Liver (tissue), 3 donors: ENCODE measurements around the gene UBE2D3.

ENCODE experiments used
- ATF3 ChIP-seq: IDR thresholded peaks from 2 replicates; pipeline ENCODE4 v1.6.1; 2016; ENCODE audit warnings: antibody characterized with exemption
- CTCF ChIP-seq: fragments of 150-350 bp; IDR thresholded peaks from 2 replicates; pipeline ENCODE4 v1.5.1; 2017; ENCODE audit warnings: improper control_type of control experiment, low read depth, low read length; ENCODE audit not compliant: missing input control
- HNF4A ChIP-seq, 2 donors: conservative IDR thresholded peaks; 2 replicates each; pipeline ENCODE4 v1.6.1; 2016; ENCODE audit warnings: antibody characterized with exemption in 2 of 2, mild to moderate bottlenecking in 2 of 2
- donor health status: healthy.
- donor health status: healthy.

GRCh38 chr4:102832105-102832504 lies 4.8 kb upstream of the UBE2D3 start:
- TF ChIP-seq CTCF (no peak), HNF4A (conservative IDR thresholded peaks at IDR 0.05) (no peak), ATF3 (no peak)
